GM21515 (cell line): ENCODE measurements around the gene GPR107.

Experiments
- ATAC-seq: cut with Tn5 transposase; IDR thresholded peaks from one replicate; pipeline ENCODE4 v1.9.1; 2021; ENCODE audit not compliant: unreplicated experiment

The GPR107 gene

GRCh38 chr9:130128733-130129431 is 75.2 kb downstream of the GPR107 start:
- ATAC-seq, result peak; percentile 43

GRCh38 chr9:130129432-130130061 is 75.8 kb downstream of the GPR107 start:
- no peak for ATAC-seq

DNA sequence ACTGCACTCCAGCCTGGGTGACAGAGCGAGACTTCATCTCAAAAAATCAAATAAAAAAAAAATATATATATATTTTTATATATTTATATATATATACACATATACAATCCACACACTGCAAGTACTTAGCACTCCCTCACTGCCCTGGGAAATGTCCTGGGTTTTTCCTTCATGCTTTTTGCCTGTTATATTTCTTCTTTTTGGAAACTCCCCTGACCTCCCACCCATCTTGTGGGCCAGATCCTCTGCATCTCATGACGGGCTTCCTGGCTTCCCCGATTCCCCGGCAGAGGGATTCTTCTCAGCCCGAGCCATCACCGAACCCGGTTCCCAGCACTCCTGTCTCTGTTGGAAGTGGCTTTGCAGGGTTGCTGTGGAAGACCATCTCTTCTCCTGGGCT is 79.0 kb downstream of the GPR107 start:
- ATAC-seq, result no peak

GRCh38 chr9:130137081-130137640 is 83.5 kb downstream of the GPR107 start:
- ATAC-seq, result no peak

DNA sequence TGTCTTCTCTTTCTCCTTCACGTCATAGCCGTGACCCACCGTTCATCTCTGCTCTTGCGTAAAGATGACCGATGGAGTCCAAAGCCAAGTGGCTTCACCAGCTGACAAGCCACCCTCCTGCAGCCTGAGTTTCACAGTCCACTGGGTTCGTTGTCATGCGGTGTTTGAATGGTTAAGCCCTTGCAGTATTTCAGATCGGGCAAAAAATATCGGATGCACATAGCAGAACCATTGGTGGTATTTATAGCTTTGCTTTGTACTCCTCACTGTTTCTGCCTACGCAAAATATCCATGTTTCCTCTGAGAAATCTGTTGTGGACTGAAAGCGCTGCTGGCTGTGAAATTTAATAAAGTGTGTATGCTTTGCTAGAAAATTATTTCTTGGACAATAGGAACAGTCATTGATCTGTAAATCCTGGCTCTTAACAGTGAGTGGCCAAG is 84.0 kb downstream of the GPR107 start:
- ATAC-seq, result no peak

- no peak for ATAC-seq
Measured at GRCh38 chr9:130138171-130138653, 84.5 kb downstream of the GPR107 start.

DNA sequence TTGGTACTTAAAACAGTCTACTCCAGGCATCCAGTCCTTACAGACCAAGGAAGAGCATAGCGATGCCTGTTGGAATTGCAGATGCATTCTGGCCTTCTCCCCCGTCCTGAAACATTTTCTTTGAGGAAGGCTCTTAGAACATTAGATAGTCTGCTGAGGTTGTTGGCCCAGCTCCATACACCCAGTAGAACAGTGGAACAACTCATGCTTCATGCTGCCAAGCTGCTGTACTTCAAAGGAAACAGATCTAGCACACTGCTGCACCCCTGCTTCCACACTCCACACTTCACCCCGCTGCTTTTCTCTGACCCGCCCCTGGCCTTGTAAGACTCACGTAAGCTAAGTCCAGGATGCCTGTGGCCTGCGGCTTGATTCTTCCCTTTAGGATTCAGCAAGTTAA is 85.1 kb downstream of the GPR107 start:
- ATAC-seq, result no peak

- no peak for ATAC-seq
Measured at GRCh38 chr9:130139251-130139650, 85.5 kb downstream of the GPR107 start.

DNA sequence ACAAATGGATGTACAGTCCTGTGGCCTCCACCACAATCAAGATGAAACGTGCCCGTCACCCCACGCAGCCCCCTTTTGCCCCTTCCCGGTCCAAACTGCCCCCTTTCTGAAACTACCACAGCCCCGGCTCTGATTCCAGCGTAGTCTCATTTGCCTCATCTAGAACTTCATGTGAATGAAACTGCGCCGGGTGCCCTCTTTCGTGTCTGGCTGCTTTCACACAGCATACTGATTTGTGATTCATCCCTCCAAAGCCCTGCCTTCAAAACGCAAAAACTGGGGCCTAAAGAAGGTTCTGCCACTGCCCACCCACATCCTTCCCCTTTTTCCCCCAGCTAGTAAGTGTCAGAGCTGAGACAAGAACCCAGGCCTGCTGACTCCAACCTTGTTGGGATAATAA is 87.0 kb downstream of the GPR107 start:
- ATAC-seq, result no peak

- ATAC-seq, result no peak
Measured at GRCh38 chr9:130142056-130142455, 88.3 kb downstream of the GPR107 start.

- ATAC-seq, result no peak
Measured at GRCh38 chr9:130142641-130143040, 88.9 kb downstream of the GPR107 start.

GRCh38 chr9:130143279-130143893 is 89.7 kb downstream of the GPR107 start:
- ATAC-seq, result no peak

DNA sequence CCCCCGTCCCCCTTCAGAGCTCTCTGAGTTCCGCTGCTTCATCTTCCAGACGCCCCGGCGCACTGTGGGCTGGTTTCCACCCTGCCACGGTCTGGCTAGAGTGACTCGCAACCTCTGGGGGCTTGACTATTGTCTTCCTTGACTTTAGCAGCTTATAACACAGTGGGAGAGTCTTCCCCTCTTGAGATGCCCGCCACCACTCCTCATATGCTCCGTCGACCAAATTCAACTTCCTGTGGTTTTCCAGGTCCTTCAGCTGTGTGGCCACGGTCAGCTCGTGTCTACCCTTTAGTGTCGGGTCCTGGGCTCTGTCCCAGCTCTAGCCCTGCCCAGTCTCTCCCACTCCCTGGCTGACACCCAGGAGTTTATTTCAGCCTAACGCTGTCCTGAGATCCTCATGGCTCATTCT is 90.3 kb downstream of the GPR107 start:
- no peak for ATAC-seq

DNA sequence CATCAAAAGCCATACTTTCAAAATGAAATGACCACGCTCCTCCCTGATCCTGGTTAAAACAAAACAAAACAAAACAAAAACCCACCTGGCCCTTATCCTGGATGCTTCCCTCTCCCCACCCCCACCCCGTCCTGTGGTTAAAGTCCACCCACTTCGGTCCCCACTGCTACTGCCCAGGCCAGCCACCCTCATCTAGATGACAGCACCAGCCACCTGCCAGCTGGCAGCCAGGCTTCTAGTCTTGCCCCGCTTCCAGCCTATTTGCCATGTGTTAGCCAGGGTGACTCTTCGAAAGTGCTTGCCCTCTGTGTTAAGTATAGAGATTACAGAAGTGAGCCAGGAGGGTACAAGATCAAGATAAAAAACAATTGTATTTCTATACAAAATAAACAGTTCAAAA is 91.0 kb downstream of the GPR107 start:
- ATAC-seq, result no peak

GRCh38 chr9:130145658-130146057 is 92.0 kb downstream of the GPR107 start:
- ATAC-seq, result no peak

- ATAC-seq, result no peak
Measured at GRCh38 chr9:130147198-130147597, 93.5 kb downstream of the GPR107 start.

- ATAC-seq, result no peak
Measured at GRCh38 chr9:130147910-130148309, 94.2 kb downstream of the GPR107 start.

DNA sequence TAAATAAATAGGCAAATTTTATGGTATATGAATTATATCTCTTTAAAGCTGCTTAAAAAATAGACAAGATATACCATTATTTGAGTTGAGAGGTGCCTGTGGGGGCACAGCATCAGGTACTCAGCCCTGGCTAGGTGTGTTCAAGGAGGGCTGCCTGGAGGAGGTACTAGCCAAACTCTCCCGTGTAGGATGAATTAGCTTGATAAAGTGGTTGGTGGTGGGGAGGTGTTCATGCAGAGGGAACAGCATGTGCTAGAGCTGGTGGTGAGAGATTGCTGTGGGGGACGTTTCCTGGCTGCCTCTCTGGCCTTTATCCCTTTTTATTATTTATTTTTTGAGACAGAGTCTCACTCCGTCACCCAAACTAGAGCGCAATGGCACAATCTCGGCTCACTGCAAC is 95.3 kb downstream of the GPR107 start:
- ATAC-seq, result no peak

DNA sequence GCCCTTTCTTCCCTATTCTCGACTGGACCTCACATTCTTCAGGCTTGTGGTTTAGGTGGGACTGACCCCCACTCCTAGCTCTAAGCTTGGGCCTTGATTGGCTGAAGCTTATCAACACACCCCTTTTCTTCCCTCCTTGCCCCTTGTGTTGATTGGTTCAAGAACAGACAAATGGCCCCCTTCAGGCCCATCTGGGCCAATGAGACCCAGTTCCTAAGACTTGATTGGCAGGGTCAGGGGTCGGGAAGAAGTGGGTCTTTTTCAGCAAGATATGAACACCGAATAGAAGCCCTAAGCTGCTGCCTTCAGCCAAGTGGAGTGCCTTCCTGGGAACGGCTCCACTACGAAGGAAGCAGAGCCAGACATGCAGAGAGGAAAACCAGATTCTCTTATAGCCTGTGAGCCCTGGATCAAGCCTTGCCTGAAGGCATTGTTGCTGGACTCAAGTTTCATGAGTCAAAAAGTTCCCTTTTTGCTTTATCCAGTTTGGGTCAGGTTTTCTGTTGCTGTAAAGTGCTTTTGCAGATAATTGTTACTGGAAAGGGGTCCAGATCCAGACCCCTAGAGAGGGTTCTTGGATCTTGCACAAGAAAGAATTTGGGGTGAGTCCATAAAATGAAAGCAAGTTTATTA is 96.1 kb downstream of the GPR107 start:
- no peak for ATAC-seq

- no peak for ATAC-seq
Measured at GRCh38 chr9:130150779-130151382, 97.2 kb downstream of the GPR107 start.

DNA sequence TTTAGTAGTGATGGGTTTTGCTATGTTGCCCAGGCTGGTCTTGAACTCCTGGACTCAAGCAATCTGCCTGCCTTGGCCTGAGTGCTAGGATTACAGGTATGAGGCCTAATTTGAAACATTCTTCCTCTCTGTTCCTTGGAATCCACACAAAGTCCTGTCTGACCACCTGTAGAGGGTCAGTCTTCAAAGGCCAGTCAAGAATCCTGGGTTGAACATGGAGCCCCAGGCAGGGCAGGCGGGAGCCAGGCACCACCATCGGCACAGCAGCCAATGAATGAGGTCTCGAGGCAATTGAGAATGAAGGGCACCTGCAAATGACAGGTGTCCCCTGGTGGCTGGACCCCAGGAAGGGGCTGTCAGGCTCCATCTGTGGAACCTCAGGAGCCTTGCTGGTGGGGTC is 101.1 kb downstream of the GPR107 start:
- ATAC-seq, result no peak
